GM19240 (cell line): ENCODE measurements around the gene AKR1C8.

Source experiments
- DNase-seq: peaks from one replicate; pipeline ENCODE4 v3.0.0; 2011; ENCODE audit warnings: low spot score; ENCODE audit not compliant: insufficient read length

The AKR1C8 gene

GRCh38 chr10:5108658-5109416, 76.1 kb downstream of the AKR1C8 start:
- DNase-seq: no peak

- DNase-seq: no peak
Observed at GRCh38 chr10:5107860-5108526, 77.0 kb downstream of the AKR1C8 start.

- no peak for DNase-seq
Observed at GRCh38 chr10:5106553-5106952, 78.4 kb downstream of the AKR1C8 start.

- DNase-seq: no peak
Observed at GRCh38 chr10:5105626-5106025, 79.3 kb downstream of the AKR1C8 start.
